ENCODE data around the gene CTF1. TPM values are rescaled to one million over a fixed set of nuclear protein-coding genes. Genes with fewer than 3 reads are reported as not detected.
A peak's percentile ranks its signal among the peaks of the same experiment; 100 is the strongest.

CTF1 gene
- total and polyA plus RNA-seq, 10 of the 15 experiments (the other 5 are each of a cell fraction or from before 2014, with no cell fraction given) = 0.04 to 0.46 (median 0.11) TPM; not detected in 3

GRCh38 chr16:30902029-30902972 lies 5.9 kb downstream of the CTF1 start:
- FAIRE-seq (no peak), ATAC-seq (peak; percentile 90), DNase-seq (ENCODE audit: low read depth, low spot score) (no peak)
- Histone ChIP-seq H3K27me3 (replicated peaks in 1 of 2; ENCODE audit: control insufficient read depth in 2 of 2, insufficient read depth in 2 of 2, low read length in 1 of 2) (no peaks in the 10 kb centered on the region), H3K4me3 (peak overlapping the region; percentile 58; the same call in 1 of the 2 replicates), H3K4me1 (ENCODE audit: control insufficient read depth, insufficient read depth, low read length) (peaks cover 27% of the 10 kb centered on the region), H3K36me3 (ENCODE audit: control insufficient read depth in 2 of 2, insufficient read depth in 2 of 2, low read length in 1 of 2) (no peaks in the 10 kb centered on the region), H3K4me2 (ENCODE audit: control insufficient read depth, insufficient read depth) (peak overlapping the region; percentile 95), H4K20me1 (ENCODE audit: control insufficient read depth, insufficient read depth) (no peaks in the 10 kb centered on the region; the same call in 1 of the 2 replicates), H3K79me2 (ENCODE audit: control insufficient read depth, insufficient read depth, low read length) (no peaks in the 10 kb centered on the region), H3K9ac (ENCODE audit: control insufficient read depth, insufficient read depth, low read length) (peak overlapping the region; percentile 73; the same call in 1 of the 2 replicates), H3K9me3 (replicated peaks; ENCODE audit: control insufficient read depth, insufficient read depth, low read length) (peaks cover 2% of the 10 kb centered on the region; the same call in 2 of the 3 replicates), H2AFZ (ENCODE audit: control insufficient read depth, low read depth, low read length) (peak overlapping the region; percentile 92), H3K27ac (ENCODE audit: control insufficient read depth, insufficient read depth) (peak overlapping the region; percentile 46; the same call in 1 of the 2 replicates)
- WGBS (ENCODE audit: insufficient coverage, insufficient replicate concordance, low lambda C conversion rate, missing lambda C conversion rate) = 9% methylated on average over 71 of the region's 99 CpGs
- ChIA-PET SMC1A (ENCODE audit: uncharacterized antibody, unreplicated experiment) (interaction anchor here (0.7 to 8.8 kb wide), 13 partner anchors 10 to 205 kb away, joined by 3 to 146 read pairs (median 4); no protein-coding TSS in a partner anchor), RAD21 (ENCODE audit: unreplicated experiment) (interaction anchor here (0.6 to 4.0 kb wide), 17 partner anchors 9 to 126 kb away, joined by 3 to 88 read pairs (median 4); partner anchors contain the start of genes BCL7C and SETD1A), POLR2A (interaction anchor here (0.5 to 2.7 kb wide), 9 partner anchors 12 to 633 kb away, joined by 3 to 13 read pairs (median 6); no protein-coding TSS in a partner anchor), CTCF (interaction anchor here (0.5 to 7.5 kb wide), 25 partner anchors 9 to 1494 kb away, joined by 3 to 174 read pairs (median 3); no protein-coding TSS in a partner anchor)
- in situ Hi-C loops (cut with MboI) (no loop called here), intact Hi-C loops (cut with micrococcal nuclease; ENCODE audit: unreplicated experiment) (loop anchor here (1.0 kb wide), 1 partner anchor 58 kb away; no protein-coding TSS in a partner anchor)
- BruUV-seq (replicated peaks) = no TSS peak
- TF ChIP-seq GABPA (IDR thresholded peaks at IDR 0.05; ENCODE audit: low read depth) (no peak), ZNF687 (IDR thresholded peaks at IDR 0.05) (0 out of 2 replicates have a peak, but pooled peaks have one; percentile 39), FOS (IDR thresholded peaks at IDR 0.05; ENCODE audit: borderline replicate concordance, extremely low read depth, insufficient read length) (no peak), TCF3 (IDR thresholded peaks at IDR 0.05; ENCODE audit: borderline replicate concordance, insufficient read depth, low read depth, low read length) (0 out of 2 replicates have a peak, but pooled peaks have one; percentile 62), MAX (IDR thresholded peaks at IDR 0.05; ENCODE audit: low read depth, low read length) (no peak), PML (IDR thresholded peaks at IDR 0.05; ENCODE audit: low read length) (no peak), ZNF207 (IDR thresholded peaks at IDR 0.05; ENCODE audit: borderline replicate concordance) (no peak), NKRF (conservative IDR thresholded peaks at IDR 0.05) (peak; percentile 77), HDGF (IDR thresholded peaks at IDR 0.05) (peak; percentile 59; the same call in 1 of the 2 replicates), RAD21 (IDR thresholded peaks at IDR 0.05; ENCODE audit: insufficient read depth, low read depth, low read length) (peak; percentile 46), POLR2A (IDR thresholded peaks at IDR 0.05; ENCODE audit: low read depth, low read length) (peak; percentile 70), E2F8 (IDR thresholded peaks at IDR 0.05; ENCODE audit: low read depth, partially characterized antibody) (no peak)

Measured in GM12878 (cell line).